ENCODE results near the gene HIVEP1. TPM values are rescaled to one million over a fixed set of nuclear protein-coding genes. Genes with fewer than 3 reads are reported as not detected.
A peak's percentile ranks its signal among the peaks of the same experiment; 100 is the strongest.

HIVEP1 gene
- 18.8 and 21.2 TPM in 2 replicates for total RNA-seq

GRCh38 chr6:12012038-12012557 is at the start of gene HIVEP1:
Gene HIVEP1, plus strand, starts transcription at chr6:12012312. Its CDS starts 3,317 bp downstream, at chr6:12015629.
- peak; percentile 78 for DNase-seq (ENCODE audit: insufficient read length, low spot score, missing footprints)
- no peak for TF ChIP-seq CTCF (IDR thresholded peaks at IDR 0.05; ENCODE audit: extremely low read depth, low read depth, low read length)
- peak within 1 kb of the TSS; percentile 88 for H3K27ac ChIP-seq (ENCODE audit: low read depth, low read length)
- no peaks in the 10 kb centered on the region for H4K20me1 ChIP-seq (ENCODE audit: insufficient read depth, low read length)
- peak within 1 kb of the TSS; percentile 58 for H2AFZ ChIP-seq (ENCODE audit: low read length)
- H3K79me2 ChIP-seq (ENCODE audit: insufficient read depth, low read length), result peaks cover 12% of the 10 kb centered on the region
- H3K4me2 ChIP-seq (ENCODE audit: insufficient read depth, low read length), result peak within 1 kb of the TSS; percentile 89
- H3K4me3 ChIP-seq (ENCODE audit: insufficient read depth, low read length), result peak within 1 kb of the TSS; percentile 87
- no peaks in the 10 kb centered on the region for H3K9me3 ChIP-seq (ENCODE audit: low read depth, low read length)
- peaks cover 23% of the 10 kb centered on the region for H3K4me1 ChIP-seq (ENCODE audit: insufficient read depth, low read length)
- H3K27me3 ChIP-seq (ENCODE audit: insufficient read depth, low read length), result no peaks in the 10 kb centered on the region
- H3K36me3 ChIP-seq (ENCODE audit: insufficient read depth, low read length), result peaks cover 16% of the 10 kb centered on the region

- Histone ChIP-seq H3K79me2 (ENCODE audit: insufficient read depth, low read length) (no peaks in the 10 kb centered on the region), H3K4me1 (ENCODE audit: insufficient read depth, low read length) (peaks cover 11% of the 10 kb centered on the region), H3K4me2 (ENCODE audit: insufficient read depth, low read length) (no peak overlapping the region), H3K4me3 (ENCODE audit: insufficient read depth, low read length) (no peak overlapping the region), H3K36me3 (ENCODE audit: insufficient read depth, low read length) (no peaks in the 10 kb centered on the region), H3K9me3 (ENCODE audit: low read depth, low read length) (no peaks in the 10 kb centered on the region), H4K20me1 (ENCODE audit: insufficient read depth, low read length) (no peaks in the 10 kb centered on the region), H3K27ac (ENCODE audit: low read depth, low read length) (no peak overlapping the region), H2AFZ (ENCODE audit: low read length) (no peak overlapping the region), H3K27me3 (ENCODE audit: insufficient read depth, low read length) (no peaks in the 10 kb centered on the region)
- no peak for TF ChIP-seq CTCF (IDR thresholded peaks at IDR 0.05; ENCODE audit: extremely low read depth, low read depth, low read length)
- DNase-seq (ENCODE audit: insufficient read length, low spot score, missing footprints), result no peak
Measured at GRCh38 chr6:11963756-11964500, 48.2 kb upstream of the HIVEP1 start.

GRCh38 chr6:11964729-11965335 is 47.3 kb upstream of the HIVEP1 start:
- Histone ChIP-seq H3K4me1 (ENCODE audit: insufficient read depth, low read length) (peaks cover 16% of the 10 kb centered on the region), H3K27me3 (ENCODE audit: insufficient read depth, low read length) (no peaks in the 10 kb centered on the region), H4K20me1 (ENCODE audit: insufficient read depth, low read length) (no peaks in the 10 kb centered on the region), H3K9me3 (ENCODE audit: low read depth, low read length) (no peaks in the 10 kb centered on the region), H3K4me3 (ENCODE audit: insufficient read depth, low read length) (no peak overlapping the region), H3K79me2 (ENCODE audit: insufficient read depth, low read length) (no peaks in the 10 kb centered on the region), H3K36me3 (ENCODE audit: insufficient read depth, low read length) (no peaks in the 10 kb centered on the region), H3K4me2 (ENCODE audit: insufficient read depth, low read length) (no peak overlapping the region), H3K27ac (ENCODE audit: low read depth, low read length) (no peak overlapping the region), H2AFZ (ENCODE audit: low read length) (no peak overlapping the region)
- TF ChIP-seq CTCF (IDR thresholded peaks at IDR 0.05; ENCODE audit: extremely low read depth, low read depth, low read length), result no peak
- no peak for DNase-seq (ENCODE audit: insufficient read length, low spot score, missing footprints)

GRCh38 chr6:11965499-11965898 is 46.6 kb upstream of the HIVEP1 start:
- no peak overlapping the region for H3K4me3 ChIP-seq (ENCODE audit: insufficient read depth, low read length)
- TF ChIP-seq CTCF (IDR thresholded peaks at IDR 0.05; ENCODE audit: extremely low read depth, low read depth, low read length), result no peak
- no peaks in the 10 kb centered on the region for H4K20me1 ChIP-seq (ENCODE audit: insufficient read depth, low read length)
- H3K27me3 ChIP-seq (ENCODE audit: insufficient read depth, low read length), result no peaks in the 10 kb centered on the region
- no peaks in the 10 kb centered on the region for H3K79me2 ChIP-seq (ENCODE audit: insufficient read depth, low read length)
- H2AFZ ChIP-seq (ENCODE audit: low read length), result no peak overlapping the region
- H3K4me1 ChIP-seq (ENCODE audit: insufficient read depth, low read length), result peaks cover 21% of the 10 kb centered on the region
- no peaks in the 10 kb centered on the region for H3K9me3 ChIP-seq (ENCODE audit: low read depth, low read length)
- H3K4me2 ChIP-seq (ENCODE audit: insufficient read depth, low read length), result no peak overlapping the region
- H3K36me3 ChIP-seq (ENCODE audit: insufficient read depth, low read length), result no peaks in the 10 kb centered on the region
- no peak overlapping the region for H3K27ac ChIP-seq (ENCODE audit: low read depth, low read length)
- DNase-seq (ENCODE audit: insufficient read length, low spot score, missing footprints), result no peak
